Islet precursor cell (in vitro differentiated cells): ENCODE data around the gene SRSF5.
A peak's percentile ranks its signal among the peaks of the same experiment; 100 is the strongest.
"Not testable (repeated sequence)": the region's sequence is repeated elsewhere in the genome, so short reads cannot be mapped to it uniquely, and the experiment has no call there.

Experiments used
- DNase-seq: peaks from one replicate; pipeline ENCODE4 v3.0.0-alpha.2; 2018

The SRSF5 gene

GRCh38 chr14:69808919-69809808 lies 42.2 kb downstream of the SRSF5 start:
- no peak for DNase-seq

- DNase-seq = no peak
Measured at GRCh38 chr14:69811227-69811867, 44.4 kb downstream of the SRSF5 start.

- no peak for DNase-seq
Measured at GRCh38 chr14:69811868-69812252, 44.9 kb downstream of the SRSF5 start.

- no peak for DNase-seq
Measured at GRCh38 chr14:69812711-69813110, 45.8 kb downstream of the SRSF5 start.

GRCh38 chr14:69813346-69813745 lies 46.4 kb downstream of the SRSF5 start:
- not testable (repeated sequence) for DNase-seq

GRCh38 chr14:69814397-69814796 lies 47.5 kb downstream of the SRSF5 start:
- DNase-seq = no peak

GRCh38 chr14:69815556-69815955 lies 48.6 kb downstream of the SRSF5 start:
- no peak for DNase-seq

- no peak for DNase-seq
Measured at GRCh38 chr14:69816216-69816615, 49.3 kb downstream of the SRSF5 start.

- peak; percentile 74 for DNase-seq
Measured at GRCh38 chr14:69818758-69819191, 51.8 kb downstream of the SRSF5 start.

- DNase-seq = no peak
Measured at GRCh38 chr14:69819607-69820006, 52.7 kb downstream of the SRSF5 start.

GRCh38 chr14:69820991-69821390 lies 54.0 kb downstream of the SRSF5 start:
- no peak for DNase-seq
